LHCN-M2 (cell line): ENCODE results near the gene TREH. TPM values are rescaled to one million over a fixed set of nuclear protein-coding genes. Genes with fewer than 3 reads are reported as not detected.

Source experiments
- DNase-seq: peaks from one replicate; pipeline ENCODE4 v3.0.0-alpha.2; 2012; ENCODE audit warnings: low read depth
- total RNA-seq: library from RNA; depleted of rRNA; stranded (reverse); fragments of >200 nt; gene quantifications from 2 replicates; pipeline ENCODE4 v1.2.3, GENCODE V29; 2014

The TREH gene
- total RNA-seq, 1 experiment from 2014 or later: not detected

GRCh38 chr11:118648291-118648690 lies 31.2 kb downstream of the TREH start:
- DNase-seq: no peak

GRCh38 chr11:118646393-118646792 lies 33.1 kb downstream of the TREH start:
- DNase-seq: no peak

DNA sequence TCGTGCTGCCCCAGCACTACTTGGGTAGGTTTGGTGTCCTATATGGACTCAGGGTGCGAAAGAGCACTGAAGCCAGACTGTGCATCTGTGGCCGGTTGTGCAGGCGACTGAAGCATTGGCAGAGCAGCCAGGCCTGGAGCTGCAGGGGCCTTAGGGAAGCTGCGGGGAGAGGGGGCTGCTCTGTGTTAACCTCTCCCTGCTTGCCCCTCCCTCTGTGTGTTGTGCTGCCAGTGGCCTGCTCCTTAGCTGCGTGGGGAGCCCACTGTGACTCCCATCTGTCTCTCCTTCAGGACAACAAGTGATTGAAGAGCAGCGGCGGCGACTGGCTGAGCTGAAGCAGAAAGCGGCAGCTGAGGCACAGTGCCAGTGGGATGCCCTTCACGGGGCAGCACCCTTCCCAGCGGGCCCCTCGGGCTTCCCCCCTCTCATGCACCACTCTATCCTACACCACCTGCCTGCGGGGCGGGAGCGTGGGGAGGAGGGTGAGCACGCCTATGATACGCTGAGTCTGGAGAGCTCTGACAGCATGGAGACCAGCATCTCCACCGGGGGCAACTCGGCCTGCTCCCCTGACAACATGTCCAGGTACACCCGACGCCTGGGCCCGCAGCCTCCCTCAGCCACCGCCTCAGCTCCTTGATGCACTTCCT lies 34.3 kb downstream of the TREH start:
- no peak for DNase-seq

GRCh38 chr11:118644496-118644895 lies 35.0 kb downstream of the TREH start:
- no peak for DNase-seq

GRCh38 chr11:118643995-118644345 lies 35.5 kb downstream of the TREH start:
- DNase-seq: no peak

- DNase-seq: no peak
These were observed 36.1 kb downstream of the TREH start for GRCh38 chr11:118643142-118643994.

DNA sequence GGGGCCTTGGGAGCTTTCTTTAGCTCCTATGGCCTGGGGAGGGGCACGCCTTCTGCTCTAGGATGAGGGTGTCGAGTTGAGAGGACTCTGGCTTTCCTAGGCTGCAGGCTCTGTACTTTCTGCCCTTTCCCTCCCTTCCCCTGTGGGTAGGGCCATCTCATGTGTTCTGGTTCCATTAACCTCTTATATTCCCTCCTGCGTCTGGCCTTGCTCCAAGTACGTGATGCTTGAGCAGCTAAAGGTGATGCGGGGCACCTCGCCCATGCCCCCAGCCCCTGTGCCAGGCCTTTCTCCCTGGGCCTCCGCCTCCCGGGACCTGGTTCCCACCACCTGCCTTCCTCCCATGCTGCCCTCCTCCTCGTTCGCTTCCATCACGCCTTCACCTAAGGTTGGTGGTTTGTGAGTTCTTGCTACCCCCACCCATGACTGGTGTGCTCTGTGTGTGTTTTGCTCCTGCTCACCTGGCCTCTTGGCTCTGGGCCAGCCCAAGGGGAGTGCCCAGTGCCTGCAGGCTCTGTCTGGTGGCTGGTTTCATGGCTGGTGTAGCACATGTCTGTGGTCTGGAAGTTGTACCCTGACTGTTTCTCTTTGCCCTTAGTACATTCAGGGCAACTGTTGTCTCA lies 37.9 kb downstream of the TREH start:
- no peak for DNase-seq

DNA sequence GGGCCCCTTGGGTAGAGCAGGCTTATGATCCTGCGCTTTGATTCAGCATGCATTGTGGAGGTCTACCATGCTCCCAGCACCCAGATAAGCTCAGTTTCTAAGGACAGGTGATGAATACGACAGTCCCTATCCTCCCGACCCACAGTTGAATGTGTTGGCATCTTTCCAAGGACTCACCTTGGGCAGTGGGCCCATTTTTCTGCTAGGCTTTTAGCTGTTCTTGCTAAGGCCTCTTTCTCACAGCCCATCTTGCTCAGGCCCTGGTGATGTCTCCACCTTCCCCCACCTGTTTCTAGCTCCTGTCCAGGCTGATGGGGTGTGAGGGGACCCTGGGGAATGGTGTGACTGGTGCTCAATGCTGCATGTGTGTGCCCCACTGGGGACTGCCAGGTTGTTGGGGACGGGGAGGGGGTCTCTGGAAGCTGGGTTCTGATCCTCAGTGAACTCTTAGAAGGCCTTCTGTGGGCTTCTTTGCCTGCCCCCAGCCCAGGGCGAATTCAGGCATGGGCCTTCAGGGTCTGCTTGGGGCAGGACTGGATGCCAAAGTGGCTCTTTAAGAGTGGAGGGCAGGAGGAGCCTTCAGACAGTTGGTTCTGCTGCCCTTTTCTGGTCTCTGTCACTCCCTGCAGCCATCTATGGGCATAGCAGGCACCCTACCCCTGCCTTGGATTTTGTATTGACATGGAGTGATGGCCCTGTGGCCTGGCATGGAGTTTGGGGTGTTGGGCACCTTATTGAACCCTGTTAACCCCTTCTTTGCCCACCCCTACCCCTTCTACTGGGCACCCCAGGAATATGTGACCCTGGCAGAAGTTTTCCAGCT lies 38.9 kb downstream of the TREH start:
- no peak for DNase-seq

DNA sequence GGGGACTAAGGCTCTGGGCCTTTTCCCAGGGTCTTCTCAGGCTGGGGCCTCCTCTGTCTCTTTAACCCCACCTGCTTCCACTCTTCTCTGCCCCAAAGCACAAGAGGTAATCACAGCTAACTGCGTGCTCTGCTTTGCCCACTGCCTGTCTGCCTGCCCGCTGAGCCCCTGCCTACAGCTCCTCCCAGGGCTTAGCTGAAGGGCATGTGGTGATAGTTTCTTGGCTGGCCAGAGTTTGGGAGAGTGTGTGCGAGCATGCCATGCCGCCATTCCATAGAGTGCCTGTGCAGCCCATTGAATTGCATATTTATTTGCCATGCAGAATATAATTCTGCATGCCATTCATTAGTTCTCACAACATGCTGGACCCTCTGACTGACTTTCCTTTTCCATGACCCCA lies 39.6 kb downstream of the TREH start:
- DNase-seq: no peak

DNA sequence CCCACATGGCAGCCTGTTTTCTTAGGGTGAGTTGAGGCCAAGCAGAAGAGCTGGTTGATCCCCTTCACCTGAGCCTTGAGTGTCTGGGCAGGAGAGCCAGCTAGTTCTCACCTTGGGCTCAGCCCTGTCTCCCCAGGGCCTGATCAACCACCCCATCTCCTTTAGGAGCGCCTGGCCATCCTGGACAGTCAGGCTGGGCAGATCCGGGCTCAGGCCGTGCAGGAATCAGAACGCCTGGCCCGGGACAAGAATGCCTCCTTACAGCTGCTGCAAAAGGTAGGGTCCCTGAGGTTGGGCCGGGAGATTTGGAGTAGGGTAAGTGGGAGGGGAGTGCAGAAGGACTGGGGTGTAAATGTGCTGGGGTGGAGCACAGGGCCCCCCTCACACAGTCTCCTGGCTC lies 40.7 kb downstream of the TREH start:
- DNase-seq: no peak

DNA sequence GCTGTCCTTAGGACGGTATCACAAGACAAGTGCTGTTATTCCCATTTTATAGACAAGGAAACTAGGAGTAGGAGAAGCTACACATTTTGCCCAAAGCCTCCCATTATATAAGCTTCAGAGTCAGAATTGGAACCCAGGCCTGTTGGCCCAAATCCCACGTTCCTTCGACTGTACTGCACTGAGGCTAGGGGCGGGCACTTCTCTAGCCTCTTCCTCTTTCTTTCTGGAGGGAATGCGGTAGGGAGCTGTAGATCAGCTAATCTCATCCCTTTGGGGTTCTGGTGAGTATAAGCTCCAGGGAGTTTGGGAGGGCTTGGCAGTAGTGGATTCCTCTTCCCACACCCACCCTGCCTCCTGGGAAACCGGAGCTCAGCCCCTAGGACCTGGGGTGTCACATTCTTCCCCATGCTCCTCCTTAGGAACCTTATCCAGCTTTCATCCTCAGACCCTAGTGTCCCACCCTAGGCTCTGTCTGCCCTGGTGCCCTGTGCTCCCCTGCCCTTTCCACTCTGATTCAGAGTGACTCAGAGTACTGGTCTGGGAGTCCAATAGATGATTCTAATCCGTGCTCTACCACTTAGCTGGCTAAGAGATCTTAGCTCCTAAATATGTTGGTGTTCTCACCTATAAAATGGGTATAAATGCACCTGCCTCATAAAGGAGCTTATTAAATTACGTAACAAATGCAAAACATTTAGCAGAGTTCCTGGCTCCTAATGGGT lies 42.7 kb downstream of the TREH start:
- peak; percentile 40 for DNase-seq

GRCh38 chr11:118635642-118636041 lies 43.8 kb downstream of the TREH start:
- DNase-seq: no peak

- no peak for DNase-seq
These were observed 44.2 kb downstream of the TREH start for GRCh38 chr11:118635237-118635591.

DNA sequence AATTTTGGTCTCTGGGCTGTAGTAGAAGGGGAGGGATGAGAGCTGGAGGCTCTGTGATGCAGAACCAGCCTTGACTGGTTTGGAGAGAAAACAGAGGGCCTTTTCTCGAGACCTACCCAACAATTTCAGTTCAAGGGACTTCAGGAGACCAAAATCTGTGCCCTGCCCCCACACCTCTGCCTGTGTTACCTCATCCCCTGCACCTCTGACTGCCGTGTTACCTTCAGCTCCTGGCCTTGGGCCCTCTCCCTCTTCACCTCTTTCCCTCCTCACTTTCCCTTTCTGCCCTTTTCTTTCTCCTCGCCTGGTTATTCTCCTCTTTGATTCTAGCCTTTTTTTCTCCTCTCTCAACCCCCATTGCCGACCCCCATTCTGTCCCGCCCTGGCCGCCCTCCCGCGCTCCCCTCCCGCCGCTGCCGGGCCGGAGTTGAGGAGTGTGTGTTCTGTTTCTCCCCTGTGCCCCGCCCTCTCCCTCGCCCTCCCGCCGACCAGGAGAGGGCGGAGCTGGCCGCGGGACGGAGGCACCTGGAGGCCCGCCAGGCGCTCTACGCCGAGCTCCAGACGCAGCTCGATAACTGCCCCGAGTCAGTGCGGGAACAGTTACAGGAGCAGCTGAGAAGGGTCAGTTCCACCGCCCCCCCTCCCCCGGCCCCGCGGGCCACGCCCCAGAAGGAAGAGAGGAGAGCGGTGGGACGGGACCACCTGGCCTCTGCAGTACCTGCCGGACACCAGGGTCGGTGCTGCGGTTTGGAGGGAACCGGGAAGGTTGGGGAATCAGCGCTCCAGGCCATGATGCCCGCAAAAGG lies 44.8 kb downstream of the TREH start:
- DNase-seq: no peak

DNA sequence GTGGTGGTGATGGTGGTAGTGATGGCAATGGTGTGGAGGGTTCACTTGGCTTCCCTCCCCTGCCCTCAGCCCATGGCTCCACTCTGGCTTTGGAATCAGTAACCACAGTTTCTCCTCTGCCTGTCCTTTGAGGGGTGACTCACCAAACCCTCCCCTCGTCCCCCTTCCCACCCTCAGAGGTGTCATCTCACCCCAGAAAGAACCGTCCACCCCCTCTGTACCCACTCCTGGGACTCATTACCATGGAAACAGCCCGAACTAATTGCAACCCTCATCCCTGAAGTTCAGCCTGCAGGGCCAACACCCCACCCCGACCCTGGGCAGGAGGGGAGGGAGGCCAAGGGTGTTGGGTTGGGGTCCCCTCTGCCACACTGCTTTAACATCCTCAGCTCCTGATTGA lies 45.5 kb downstream of the TREH start:
- DNase-seq: peak; percentile 78

GRCh38 chr11:118633319-118633690 lies 46.1 kb downstream of the TREH start:
- no peak for DNase-seq

GRCh38 chr11:118632577-118633318 lies 46.7 kb downstream of the TREH start:
- no peak for DNase-seq

DNA sequence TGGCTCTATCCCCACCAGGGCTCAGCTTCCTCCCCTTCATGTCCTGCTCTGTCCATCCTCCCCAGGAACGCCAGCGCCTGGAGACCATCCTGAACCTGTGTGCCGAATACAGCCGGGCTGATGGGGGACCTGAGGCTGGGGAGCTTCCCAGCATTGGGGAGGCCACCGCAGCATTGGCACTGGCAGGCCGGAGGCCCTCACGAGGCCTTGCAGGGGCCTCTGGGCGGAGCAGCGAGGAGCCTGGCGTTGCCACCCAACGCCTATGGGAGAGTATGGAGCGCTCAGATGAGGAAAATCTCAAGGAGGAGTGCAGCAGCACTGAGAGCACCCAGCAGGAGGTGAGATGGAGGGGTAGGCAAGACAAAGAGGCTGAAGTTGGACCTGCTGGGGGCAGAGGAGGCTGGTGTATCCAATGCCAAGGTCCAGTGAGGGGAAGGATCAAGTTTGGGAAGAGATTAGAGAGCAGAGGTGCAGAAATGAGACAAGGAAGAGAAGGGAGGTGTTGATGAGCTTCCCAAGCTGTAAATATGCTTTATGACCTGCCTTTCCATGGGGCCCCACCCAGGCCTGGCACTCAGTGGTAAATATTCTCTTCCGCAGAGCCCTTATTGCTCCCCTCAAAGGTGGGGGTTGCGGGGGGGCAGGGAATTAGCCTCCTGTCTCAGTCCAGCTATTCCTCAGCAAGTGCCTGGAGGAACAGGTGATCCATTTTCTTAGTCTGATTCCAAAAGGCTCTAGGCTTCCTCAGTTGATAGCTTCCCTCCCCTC lies 48.1 kb downstream of the TREH start:
- DNase-seq: no peak
